ENCODE measurements around the gene RIMS4.

GRCh38 chr20:44850837-44851236 lies 40.5 kb upstream of the RIMS4 start:
- TF ChIP-seq CTCF (IDR thresholded peaks at IDR 0.05; ENCODE audit: low read length) = no peak
- no peak for TF ChIP-seq EZH2 (IDR thresholded peaks at IDR 0.05; ENCODE audit: borderline replicate concordance, low read length)

Data from OCI-LY1 (cell line).